GM12878 (cell line): Measurements from ENCODE around the gene RCAN1. TPM values are rescaled to one million over a fixed set of nuclear protein-coding genes. Genes with fewer than 3 reads are reported as not detected.

Experiments used
- ASH2L ChIP-seq: fragments of 300-600, 200-600 bp; sonication (generic); IDR thresholded peaks from 2 replicates; pipeline ENCODE4 v1.6.1; 2017; ENCODE audit warnings: low read depth, mild to moderate bottlenecking, borderline replicate concordance
- BACH1 ChIP-seq: fragments of 450-650 bp; IDR thresholded peaks from 2 replicates; pipeline ENCODE4 v1.6.1; 2017; ENCODE audit warnings: mild to moderate bottlenecking, borderline replicate concordance
- BHLHE40 ChIP-seq, 2 experiments: fragments of 450-650 bp in 1 of 2; IDR thresholded peaks; 2 replicates each; pipeline ENCODE4 v1.6.1; 2011 to 2017; ENCODE audit warnings: low read depth in 2 of 2, borderline replicate concordance in 1 of 2, improper control_type of control experiment in 1 of 2, low read length in 1 of 2, mild to moderate bottlenecking in 1 of 2
- DPF2 ChIP-seq: fragments of 450-650 bp; IDR thresholded peaks from 2 replicates; pipeline ENCODE4 v1.6.1; 2017; ENCODE audit warnings: mild to moderate bottlenecking
- EED ChIP-seq: sonication (generic); IDR thresholded peaks from 2 replicates; pipeline ENCODE4 v1.6.1; 2016; ENCODE audit warnings: antibody characterized with exemption, low read depth
- ETV6 ChIP-seq, 2 experiments: fragments of 450-650 bp in 1 of 2; IDR thresholded peaks in 1 of 2; conservative IDR thresholded peaks in 1 of 2; 2 replicates each; pipeline ENCODE4 v1.6.1; 2014; ENCODE audit warnings: antibody characterized with exemption in 1 of 2, borderline replicate concordance in 1 of 2, low read depth in 1 of 2, mild to moderate bottlenecking in 1 of 2, moderate library complexity in 1 of 2
- IKZF1 ChIP-seq: fragments of 450-650 bp; conservative IDR thresholded peaks from 2 replicates; pipeline ENCODE4 v1.6.1; 2017; ENCODE audit warnings: antibody characterized with exemption, mild to moderate bottlenecking
- IKZF2 ChIP-seq, 2 experiments: fragments of 450-650 bp; IDR thresholded peaks; 2 replicates each; pipeline ENCODE4 v1.6.1; 2017; ENCODE audit warnings: mild to moderate bottlenecking in 2 of 2, moderate library complexity in 2 of 2
- IRF4 ChIP-seq: IDR thresholded peaks from 2 replicates; pipeline ENCODE4 v1.6.1; 2011; ENCODE audit warnings: low read depth, low read length
- KLF5 ChIP-seq: fragments of 450-650 bp; IDR thresholded peaks from 2 replicates; pipeline ENCODE4 v1.6.1; 2014; ENCODE audit warnings: mild to moderate bottlenecking; ENCODE audit not compliant: partially characterized antibody
- MTA3 ChIP-seq: IDR thresholded peaks from 2 replicates; pipeline ENCODE4 v1.6.1; 2012; ENCODE audit warnings: low read length, inconsistent platforms, borderline replicate concordance
- NBN ChIP-seq: fragments of 450-650 bp; IDR thresholded peaks from 2 replicates; pipeline ENCODE4 v1.6.1; 2016
- NFIC ChIP-seq: IDR thresholded peaks from 2 replicates; pipeline ENCODE4 v1.6.1; 2012; ENCODE audit warnings: low read depth, mild to moderate bottlenecking, inconsistent platforms, low read length, moderate library complexity
- NFYA ChIP-seq: IDR thresholded peaks from 2 replicates; pipeline ENCODE4 v1.6.1; 2011; ENCODE audit warnings: low read depth, mild to moderate bottlenecking, low read length, improper control_type of control experiment, borderline replicate concordance
- NR2C1 ChIP-seq: fragments of 450-650 bp; IDR thresholded peaks from 2 replicates; pipeline ENCODE4 v1.6.1; 2017; ENCODE audit warnings: antibody characterized with exemption, mild to moderate bottlenecking, moderate library complexity
- NR2F1 ChIP-seq: fragments of 450-650 bp; conservative IDR thresholded peaks from 2 replicates; pipeline ENCODE4 v1.6.1; 2017; ENCODE audit warnings: mild to moderate bottlenecking
- NRF1 ChIP-seq: conservative IDR thresholded peaks from 2 replicates; pipeline ENCODE4 v1.6.1; 2011; ENCODE audit warnings: mild to moderate bottlenecking, low read depth, low read length, improper control_type of control experiment
- POU2F2 ChIP-seq: IDR thresholded peaks from 3 replicates; pipeline ENCODE4 v1.6.1; 2011; ENCODE audit warnings: low read depth, mild to moderate bottlenecking, low read length, borderline replicate concordance
- RELA ChIP-seq: fragments of 450-650 bp; IDR thresholded peaks from 2 replicates; pipeline ENCODE4 v1.8.0; 2014; ENCODE audit warnings: borderline replicate concordance; ENCODE audit not compliant: partially characterized antibody
- RELB ChIP-seq: fragments of 450-650 bp; IDR thresholded peaks from 2 replicates; pipeline ENCODE4 v1.6.1; 2017; ENCODE audit warnings: low read depth, mild to moderate bottlenecking, moderate library complexity
- RUNX3 ChIP-seq: IDR thresholded peaks from 2 replicates; pipeline ENCODE4 v1.6.1; 2012; ENCODE audit warnings: low read length, inconsistent platforms
- SUPT20H ChIP-seq: IDR thresholded peaks from 2 replicates; pipeline ENCODE4 v1.6.1; 2011; ENCODE audit warnings: low read depth, mild to moderate bottlenecking, low read length, moderate library complexity, borderline replicate concordance; ENCODE audit not compliant: control insufficient read depth
- SUZ12 ChIP-seq: fragments of 200-600 bp; sonication (generic); IDR thresholded peaks from one replicate; pipeline ENCODE4 v1.6.1; 2018; ENCODE audit warnings: antibody characterized with exemption, mild to moderate bottlenecking; ENCODE audit not compliant: unreplicated experiment
- TCF12 ChIP-seq: IDR thresholded peaks from 2 replicates; pipeline ENCODE4 v1.6.1; 2011; ENCODE audit warnings: low read depth, mild to moderate bottlenecking, low read length
- WRNIP1 ChIP-seq: IDR thresholded peaks from 2 replicates; pipeline ENCODE4 v1.6.1; 2011; ENCODE audit warnings: low read depth, low read length, improper control_type of control experiment, borderline replicate concordance
- YBX1 ChIP-seq: fragments of 450-650 bp; IDR thresholded peaks from 2 replicates; pipeline ENCODE4 v1.6.1; 2016; ENCODE audit warnings: antibody characterized with exemption
- polyA plus RNA-seq, 11 experiments: library from polyadenylated mRNA; depleted of rRNA in 4 of 11; unstranded in 6 of 11; stranded (reverse) in 5 of 11; fragments of >200 nt; fragmentation: Nextera tagmentation in 4 of 11; fragmentation: Illumina TruSeq in 1 of 11; extraction: Ambion mirVana in 4 of 11; extraction: Trizol in 1 of 11; gene quantifications; 1 replicate in 1 of 11; 2 replicates in 10 of 11; pipeline versions ENCODE4 v1.2.1 to v1.2.3, GENCODE V29; 2011 to 2016; ENCODE audit warnings: inconsistent platforms in 2 of 11, missing spikeins in 2 of 11, low read depth in 1 of 11
- total RNA-seq, 4 experiments: library from RNA; depleted of rRNA in 3 of 4; stranded (reverse); fragments of >200 nt in 3 of 4; fragmentation: Illumina TruSeq in 1 of 4; extraction: Trizol in 1 of 4; gene quantifications; 2 replicates each; pipeline versions ENCODE4 v1.2.1 to v1.2.3, GENCODE V29; 2013 to 2021
- TF ChIP-seq, protein P1 (sequence below): fragments of 450-650 bp; IDR thresholded peaks from 2 replicates; pipeline ENCODE4 v1.6.1; 2016; ENCODE audit warnings: mild to moderate bottlenecking
- TF ChIP-seq, protein P2 (sequence below): fragments of 450-650 bp; IDR thresholded peaks from 2 replicates; pipeline ENCODE4 v1.6.1; 2014; ENCODE audit warnings: mild to moderate bottlenecking

Gene RCAN1
- total and polyA plus RNA-seq, 10 of the 15 experiments (the other 5 are each of a cell fraction or from before 2014, with no cell fraction given) = 2.8 to 12.9 (median 10.5) TPM

GRCh38 chr21:34642211-34643075 is 27.5 kb upstream of the RCAN1 start (continued):
- peak; percentile 85 for TF ChIP-seq IKZF1
- no peak for TF ChIP-seq KLF5
- TF ChIP-seq NR2F1 = peak; percentile 80
- TF ChIP-seq RUNX3 = peak; percentile 76
- TF ChIP-seq MTA3 = no peak
- TF ChIP-seq NFYA = no peak
- 0 out of 2 replicates have a peak, but pooled peaks have one; percentile 26 for TF ChIP-seq IRF4
- no peak for TF ChIP-seq SUPT20H
- TF ChIP-seq TCF12 = peak; percentile 86
- no peak for TF ChIP-seq RELA
- TF ChIP-seq BACH1 = peak; percentile 33; the same call in 1 of the 2 replicates
- no peak for TF ChIP-seq SUZ12
- TF ChIP-seq NFIC = peak; percentile 85
- TF ChIP-seq, protein P1, sequence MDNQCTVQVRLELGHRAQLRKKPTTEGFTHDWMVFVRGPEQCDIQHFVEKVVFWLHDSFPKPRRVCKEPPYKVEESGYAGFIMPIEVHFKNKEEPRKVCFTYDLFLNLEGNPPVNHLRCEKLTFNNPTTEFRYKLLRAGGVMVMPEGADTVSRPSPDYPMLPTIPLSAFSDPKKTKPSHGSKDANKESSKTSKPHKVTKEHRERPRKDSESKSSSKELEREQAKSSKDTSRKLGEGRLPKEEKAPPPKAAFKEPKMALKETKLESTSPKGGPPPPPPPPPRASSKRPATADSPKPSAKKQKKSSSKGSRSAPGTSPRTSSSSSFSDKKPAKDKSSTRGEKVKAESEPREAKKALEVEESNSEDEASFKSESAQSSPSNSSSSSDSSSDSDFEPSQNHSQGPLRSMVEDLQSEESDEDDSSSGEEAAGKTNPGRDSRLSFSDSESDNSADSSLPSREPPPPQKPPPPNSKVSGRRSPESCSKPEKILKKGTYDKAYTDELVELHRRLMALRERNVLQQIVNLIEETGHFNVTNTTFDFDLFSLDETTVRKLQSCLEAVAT = peak; percentile 54; the same call in 1 of the 2 replicates
- TF ChIP-seq NRF1 = no peak
- peak in 1 of 2 experiments; percentile 33; a peak in 1 of 4 replicates for TF ChIP-seq ETV6 (conservative IDR thresholded peaks at IDR 0.05 in 1 of 2, IDR thresholded peaks at IDR 0.05 in 1 of 2; ENCODE audit: borderline replicate concordance in 1 of 2, low read depth in 1 of 2)
- peak; percentile 83 to 87; a peak in 3 of 4 replicates for TF ChIP-seq IKZF2 (IDR thresholded peaks at IDR 0.05)
- TF ChIP-seq RELB = peak; percentile 70; the same call in 1 of the 2 replicates
- no peak for TF ChIP-seq NR2C1
- TF ChIP-seq EED = peak; percentile 96
- TF ChIP-seq, protein P2, sequence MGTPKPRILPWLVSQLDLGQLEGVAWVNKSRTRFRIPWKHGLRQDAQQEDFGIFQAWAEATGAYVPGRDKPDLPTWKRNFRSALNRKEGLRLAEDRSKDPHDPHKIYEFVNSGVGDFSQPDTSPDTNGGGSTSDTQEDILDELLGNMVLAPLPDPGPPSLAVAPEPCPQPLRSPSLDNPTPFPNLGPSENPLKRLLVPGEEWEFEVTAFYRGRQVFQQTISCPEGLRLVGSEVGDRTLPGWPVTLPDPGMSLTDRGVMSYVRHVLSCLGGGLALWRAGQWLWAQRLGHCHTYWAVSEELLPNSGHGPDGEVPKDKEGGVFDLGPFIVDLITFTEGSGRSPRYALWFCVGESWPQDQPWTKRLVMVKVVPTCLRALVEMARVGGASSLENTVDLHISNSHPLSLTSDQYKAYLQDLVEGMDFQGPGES = no peak
- TF ChIP-seq ASH2L = no peak
- TF ChIP-seq BHLHE40 (IDR thresholded peaks at IDR 0.05; ENCODE audit: borderline replicate concordance in 1 of 2, low read depth in 2 of 2, low read length in 1 of 2) = peak; percentile 58 to 71; a peak in 3 of 4 replicates
- TF ChIP-seq WRNIP1 = 0 out of 2 replicates have a peak, but pooled peaks have one; percentile 41
- TF ChIP-seq POU2F2 = no peak; the same call in 2 of the 3 replicates
- peak; percentile 71; the same call in 1 of the 2 replicates for TF ChIP-seq NBN
- peak; percentile 61 for TF ChIP-seq DPF2
- 0 out of 2 replicates have a peak, but pooled peaks have one; percentile 34 for TF ChIP-seq YBX1
